ENCODE data around the gene STIP1. TPM values are rescaled to one million over a fixed set of nuclear protein-coding genes. Genes with fewer than 3 reads are reported as not detected.

The STIP1 gene
- total and polyA plus RNA-seq, 9 of the 15 experiments (the other 6 are each of a cell fraction or from before 2014, with no cell fraction given), result 58.1 to 465 (median 346) TPM

DNA sequence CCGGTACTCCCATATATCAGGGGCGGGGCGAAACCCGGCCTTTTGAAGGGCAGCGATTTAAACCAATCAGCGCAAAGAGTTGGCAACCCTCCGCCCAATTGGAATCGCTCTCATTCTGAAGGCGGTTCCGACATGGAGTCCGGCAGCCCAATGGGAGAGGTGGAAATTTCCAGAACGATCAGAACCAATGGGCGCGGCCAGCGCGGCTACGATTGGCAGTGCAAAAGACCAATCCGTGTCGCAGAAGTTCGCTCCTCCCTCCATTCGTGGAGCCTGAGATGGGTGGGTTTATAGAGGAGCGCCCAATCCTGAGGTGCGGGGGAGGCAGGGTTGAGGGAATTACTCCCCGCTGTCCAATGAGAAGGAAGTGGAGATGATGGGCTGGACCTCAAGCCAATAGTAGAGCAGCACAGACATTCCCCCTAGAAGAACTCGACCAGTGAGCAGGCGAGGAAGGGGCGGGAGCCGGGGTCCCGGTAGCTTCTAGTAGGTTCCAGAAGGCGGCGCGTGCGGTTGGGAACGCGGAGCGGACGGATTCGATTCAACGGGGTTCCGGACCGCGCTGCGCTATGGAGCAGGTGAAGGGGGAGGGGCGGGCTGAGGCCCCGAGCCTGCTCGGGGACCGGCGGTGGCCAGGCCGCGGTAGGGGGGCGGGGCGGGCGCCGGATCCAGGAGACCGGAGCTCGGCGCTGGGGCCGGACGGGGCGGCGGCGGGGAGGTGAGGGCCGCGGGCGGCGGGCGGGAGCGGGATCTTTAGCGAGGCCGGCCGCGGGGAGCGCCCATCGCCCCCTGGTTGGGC, at the start of gene STIP1 (continued):
- TF ChIP-seq, protein P1, sequence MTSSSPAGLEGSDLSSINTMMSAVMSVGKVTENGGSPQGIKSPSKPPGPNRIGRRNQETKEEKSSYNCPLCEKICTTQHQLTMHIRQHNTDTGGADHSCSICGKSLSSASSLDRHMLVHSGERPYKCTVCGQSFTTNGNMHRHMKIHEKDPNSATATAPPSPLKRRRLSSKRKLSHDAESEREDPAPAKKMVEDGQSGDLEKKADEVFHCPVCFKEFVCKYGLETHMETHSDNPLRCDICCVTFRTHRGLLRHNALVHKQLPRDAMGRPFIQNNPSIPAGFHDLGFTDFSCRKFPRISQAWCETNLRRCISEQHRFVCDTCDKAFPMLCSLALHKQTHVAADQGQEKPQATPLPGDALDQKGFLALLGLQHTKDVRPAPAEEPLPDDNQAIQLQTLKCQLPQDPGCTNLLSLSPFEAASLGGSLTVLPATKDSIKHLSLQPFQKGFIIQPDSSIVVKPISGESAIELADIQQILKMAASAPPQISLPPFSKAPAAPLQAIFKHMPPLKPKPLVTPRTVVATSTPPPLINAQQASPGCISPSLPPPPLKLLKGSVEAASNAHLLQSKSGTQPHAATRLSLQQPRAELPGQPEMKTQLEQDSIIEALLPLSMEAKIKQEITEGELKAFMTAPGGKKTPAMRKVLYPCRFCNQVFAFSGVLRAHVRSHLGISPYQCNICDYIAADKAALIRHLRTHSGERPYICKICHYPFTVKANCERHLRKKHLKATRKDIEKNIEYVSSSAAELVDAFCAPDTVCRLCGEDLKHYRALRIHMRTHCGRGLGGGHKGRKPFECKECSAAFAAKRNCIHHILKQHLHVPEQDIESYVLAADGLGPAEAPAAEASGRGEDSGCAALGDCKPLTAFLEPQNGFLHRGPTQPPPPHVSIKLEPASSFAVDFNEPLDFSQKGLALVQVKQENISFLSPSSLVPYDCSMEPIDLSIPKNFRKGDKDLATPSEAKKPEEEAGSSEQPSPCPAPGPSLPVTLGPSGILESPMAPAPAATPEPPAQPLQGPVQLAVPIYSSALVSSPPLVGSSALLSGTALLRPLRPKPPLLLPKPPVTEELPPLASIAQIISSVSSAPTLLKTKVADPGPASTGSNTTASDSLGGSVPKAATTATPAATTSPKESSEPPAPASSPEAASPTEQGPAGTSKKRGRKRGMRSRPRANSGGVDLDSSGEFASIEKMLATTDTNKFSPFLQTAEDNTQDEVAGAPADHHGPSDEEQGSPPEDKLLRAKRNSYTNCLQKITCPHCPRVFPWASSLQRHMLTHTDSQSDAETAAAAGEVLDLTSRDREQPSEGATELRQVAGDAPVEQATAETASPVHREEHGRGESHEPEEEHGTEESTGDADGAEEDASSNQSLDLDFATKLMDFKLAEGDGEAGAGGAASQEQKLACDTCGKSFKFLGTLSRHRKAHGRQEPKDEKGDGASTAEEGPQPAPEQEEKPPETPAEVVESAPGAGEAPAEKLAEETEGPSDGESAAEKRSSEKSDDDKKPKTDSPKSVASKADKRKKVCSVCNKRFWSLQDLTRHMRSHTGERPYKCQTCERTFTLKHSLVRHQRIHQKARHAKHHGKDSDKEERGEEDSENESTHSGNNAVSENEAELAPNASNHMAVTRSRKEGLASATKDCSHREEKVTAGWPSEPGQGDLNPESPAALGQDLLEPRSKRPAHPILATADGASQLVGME (CRISPR knock-in tag; IDR thresholded peaks at IDR 0.05), result no peak
- TF ChIP-seq DACH1 (IDR thresholded peaks at IDR 0.05; ENCODE audit: partially characterized antibody) (no peak), ZNF324 (CRISPR knock-in tag; IDR thresholded peaks at IDR 0.05) (no peak), NFE2L1 (tag; IDR thresholded peaks at IDR 0.05; ENCODE audit: borderline replicate concordance, low read depth) (no peak), E2F4 (CRISPR knock-in tag; IDR thresholded peaks at IDR 0.05; ENCODE audit: low read depth) (no peak), SMARCE1 (IDR thresholded peaks at IDR 0.05) (no peak), NFIX (CRISPR knock-in tag; IDR thresholded peaks at IDR 0.05; ENCODE audit: low read depth) (no peak), SMAD3 (CRISPR knock-in tag; conservative IDR thresholded peaks at IDR 0.05) (no peak), ZNF224 (CRISPR knock-in tag; IDR thresholded peaks at IDR 0.05) (no peak), RBM17 (IDR thresholded peaks at IDR 0.05; ENCODE audit: borderline replicate concordance, low read depth, low read length) (no peak), TSC22D4 (tag; IDR thresholded peaks at IDR 0.05) (no peak), ZNF77 (CRISPR knock-in tag; IDR thresholded peaks at IDR 0.05) (no peak), ZNF707 (CRISPR knock-in tag; conservative IDR thresholded peaks at IDR 0.05) (no peak)
- TF ChIP-seq, protein P2, sequence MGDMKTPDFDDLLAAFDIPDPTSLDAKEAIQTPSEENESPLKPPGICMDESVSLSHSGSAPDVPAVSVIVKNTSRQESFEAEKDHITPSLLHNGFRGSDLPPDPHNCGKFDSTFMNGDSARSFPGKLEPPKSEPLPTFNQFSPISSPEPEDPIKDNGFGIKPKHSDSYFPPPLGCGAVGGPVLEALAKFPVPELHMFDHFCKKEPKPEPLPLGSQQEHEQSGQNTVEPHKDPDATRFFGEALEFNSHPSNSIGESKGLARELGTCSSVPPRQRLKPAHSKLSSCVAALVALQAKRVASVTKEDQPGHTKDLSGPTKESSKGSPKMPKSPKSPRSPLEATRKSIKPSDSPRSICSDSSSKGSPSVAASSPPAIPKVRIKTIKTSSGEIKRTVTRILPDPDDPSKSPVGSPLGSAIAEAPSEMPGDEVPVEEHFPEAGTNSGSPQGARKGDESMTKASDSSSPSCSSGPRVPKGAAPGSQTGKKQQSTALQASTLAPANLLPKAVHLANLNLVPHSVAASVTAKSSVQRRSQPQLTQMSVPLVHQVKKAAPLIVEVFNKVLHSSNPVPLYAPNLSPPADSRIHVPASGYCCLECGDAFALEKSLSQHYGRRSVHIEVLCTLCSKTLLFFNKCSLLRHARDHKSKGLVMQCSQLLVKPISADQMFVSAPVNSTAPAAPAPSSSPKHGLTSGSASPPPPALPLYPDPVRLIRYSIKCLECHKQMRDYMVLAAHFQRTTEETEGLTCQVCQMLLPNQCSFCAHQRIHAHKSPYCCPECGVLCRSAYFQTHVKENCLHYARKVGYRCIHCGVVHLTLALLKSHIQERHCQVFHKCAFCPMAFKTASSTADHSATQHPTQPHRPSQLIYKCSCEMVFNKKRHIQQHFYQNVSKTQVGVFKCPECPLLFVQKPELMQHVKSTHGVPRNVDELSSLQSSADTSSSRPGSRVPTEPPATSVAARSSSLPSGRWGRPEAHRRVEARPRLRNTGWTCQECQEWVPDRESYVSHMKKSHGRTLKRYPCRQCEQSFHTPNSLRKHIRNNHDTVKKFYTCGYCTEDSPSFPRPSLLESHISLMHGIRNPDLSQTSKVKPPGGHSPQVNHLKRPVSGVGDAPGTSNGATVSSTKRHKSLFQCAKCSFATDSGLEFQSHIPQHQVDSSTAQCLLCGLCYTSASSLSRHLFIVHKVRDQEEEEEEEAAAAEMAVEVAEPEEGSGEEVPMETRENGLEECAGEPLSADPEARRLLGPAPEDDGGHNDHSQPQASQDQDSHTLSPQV (IDR thresholded peaks at IDR 0.05), result no peak
- TF ChIP-seq, protein P3, sequence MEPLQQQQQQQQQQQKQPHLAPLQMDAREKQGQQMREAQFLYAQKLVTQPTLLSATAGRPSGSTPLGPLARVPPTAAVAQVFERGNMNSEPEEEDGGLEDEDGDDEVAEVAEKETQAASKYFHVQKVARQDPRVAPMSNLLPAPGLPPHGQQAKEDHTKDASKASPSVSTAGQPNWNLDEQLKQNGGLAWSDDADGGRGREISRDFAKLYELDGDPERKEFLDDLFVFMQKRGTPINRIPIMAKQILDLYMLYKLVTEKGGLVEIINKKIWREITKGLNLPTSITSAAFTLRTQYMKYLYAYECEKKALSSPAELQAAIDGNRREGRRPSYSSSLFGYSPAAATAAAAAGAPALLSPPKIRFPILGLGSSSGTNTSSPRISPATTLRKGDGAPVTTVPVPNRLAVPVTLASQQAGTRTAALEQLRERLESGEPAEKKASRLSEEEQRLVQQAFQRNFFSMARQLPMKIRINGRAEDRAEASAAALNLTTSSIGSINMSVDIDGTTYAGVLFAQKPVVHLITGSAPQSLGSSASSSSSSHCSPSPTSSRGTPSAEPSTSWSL (CRISPR knock-in tag; IDR thresholded peaks at IDR 0.05; ENCODE audit: borderline replicate concordance), result no peak
